ENCODE results near the gene SLC41A2. TPM values are rescaled to one million over a fixed set of nuclear protein-coding genes. Genes with fewer than 3 reads are reported as not detected.

The SLC41A2 gene
- total and polyA plus RNA-seq, 2 of the 13 experiments (the other 11 are each of a cell fraction or from before 2014, with no cell fraction given): 2.3 to 12.8 TPM

DNA sequence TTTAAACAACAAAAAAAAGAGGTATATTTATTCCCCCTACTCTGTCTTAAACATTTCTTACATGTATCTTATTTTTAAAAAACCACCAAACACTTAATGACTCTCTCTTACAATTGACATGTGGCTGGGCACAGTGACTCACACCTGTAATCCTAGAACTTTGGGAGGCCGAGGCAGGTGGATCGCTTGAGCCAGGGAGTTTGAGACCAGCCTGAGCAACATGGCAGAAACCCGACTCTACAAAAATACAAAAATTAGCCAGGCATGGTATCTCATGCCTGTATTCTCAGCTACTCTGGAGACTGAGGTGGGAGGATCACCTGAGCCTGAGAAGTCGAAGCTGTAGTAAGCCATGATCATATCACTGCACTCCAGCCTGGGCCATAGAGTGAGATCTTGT, 16.0 kb downstream of the SLC41A2 start (continued):
- TF ChIP-seq, protein P1, sequence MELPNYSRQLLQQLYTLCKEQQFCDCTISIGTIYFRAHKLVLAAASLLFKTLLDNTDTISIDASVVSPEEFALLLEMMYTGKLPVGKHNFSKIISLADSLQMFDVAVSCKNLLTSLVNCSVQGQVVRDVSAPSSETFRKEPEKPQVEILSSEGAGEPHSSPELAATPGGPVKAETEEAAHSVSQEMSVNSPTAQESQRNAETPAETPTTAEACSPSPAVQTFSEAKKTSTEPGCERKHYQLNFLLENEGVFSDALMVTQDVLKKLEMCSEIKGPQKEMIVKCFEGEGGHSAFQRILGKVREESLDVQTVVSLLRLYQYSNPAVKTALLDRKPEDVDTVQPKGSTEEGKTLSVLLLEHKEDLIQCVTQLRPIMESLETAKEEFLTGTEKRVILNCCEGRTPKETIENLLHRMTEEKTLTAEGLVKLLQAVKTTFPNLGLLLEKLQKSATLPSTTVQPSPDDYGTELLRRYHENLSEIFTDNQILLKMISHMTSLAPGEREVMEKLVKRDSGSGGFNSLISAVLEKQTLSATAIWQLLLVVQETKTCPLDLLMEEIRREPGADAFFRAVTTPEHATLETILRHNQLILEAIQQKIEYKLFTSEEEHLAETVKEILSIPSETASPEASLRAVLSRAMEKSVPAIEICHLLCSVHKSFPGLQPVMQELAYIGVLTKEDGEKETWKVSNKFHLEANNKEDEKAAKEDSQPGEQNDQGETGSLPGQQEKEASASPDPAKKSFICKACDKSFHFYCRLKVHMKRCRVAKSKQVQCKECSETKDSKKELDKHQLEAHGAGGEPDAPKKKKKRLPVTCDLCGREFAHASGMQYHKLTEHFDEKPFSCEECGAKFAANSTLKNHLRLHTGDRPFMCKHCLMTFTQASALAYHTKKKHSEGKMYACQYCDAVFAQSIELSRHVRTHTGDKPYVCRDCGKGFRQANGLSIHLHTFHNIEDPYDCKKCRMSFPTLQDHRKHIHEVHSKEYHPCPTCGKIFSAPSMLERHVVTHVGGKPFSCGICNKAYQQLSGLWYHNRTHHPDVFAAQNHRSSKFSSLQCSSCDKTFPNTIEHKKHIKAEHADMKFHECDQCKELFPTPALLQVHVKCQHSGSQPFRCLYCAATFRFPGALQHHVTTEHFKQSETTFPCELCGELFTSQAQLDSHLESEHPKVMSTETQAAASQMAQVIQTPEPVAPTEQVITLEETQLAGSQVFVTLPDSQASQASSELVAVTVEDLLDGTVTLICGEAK (IDR thresholded peaks at IDR 0.05): no peak
- TF ChIP-seq, protein P1 (CRISPR knock-in tag; IDR thresholded peaks at IDR 0.05): no peak
- TF ChIP-seq ZSCAN25 (CRISPR knock-in tag; IDR thresholded peaks at IDR 0.05): no peak
- TF ChIP-seq, protein P2, sequence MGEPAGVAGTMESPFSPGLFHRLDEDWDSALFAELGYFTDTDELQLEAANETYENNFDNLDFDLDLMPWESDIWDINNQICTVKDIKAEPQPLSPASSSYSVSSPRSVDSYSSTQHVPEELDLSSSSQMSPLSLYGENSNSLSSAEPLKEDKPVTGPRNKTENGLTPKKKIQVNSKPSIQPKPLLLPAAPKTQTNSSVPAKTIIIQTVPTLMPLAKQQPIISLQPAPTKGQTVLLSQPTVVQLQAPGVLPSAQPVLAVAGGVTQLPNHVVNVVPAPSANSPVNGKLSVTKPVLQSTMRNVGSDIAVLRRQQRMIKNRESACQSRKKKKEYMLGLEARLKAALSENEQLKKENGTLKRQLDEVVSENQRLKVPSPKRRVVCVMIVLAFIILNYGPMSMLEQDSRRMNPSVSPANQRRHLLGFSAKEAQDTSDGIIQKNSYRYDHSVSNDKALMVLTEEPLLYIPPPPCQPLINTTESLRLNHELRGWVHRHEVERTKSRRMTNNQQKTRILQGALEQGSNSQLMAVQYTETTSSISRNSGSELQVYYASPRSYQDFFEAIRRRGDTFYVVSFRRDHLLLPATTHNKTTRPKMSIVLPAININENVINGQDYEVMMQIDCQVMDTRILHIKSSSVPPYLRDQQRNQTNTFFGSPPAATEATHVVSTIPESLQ (CRISPR knock-in tag; conservative IDR thresholded peaks at IDR 0.05): no peak
- TF ChIP-seq TOE1 (CRISPR knock-in tag; IDR thresholded peaks at IDR 0.05): no peak
- TF ChIP-seq BCL6 (CRISPR knock-in tag; IDR thresholded peaks at IDR 0.05): no peak
- TF ChIP-seq MZF1 (CRISPR knock-in tag; IDR thresholded peaks at IDR 0.05; ENCODE audit: borderline replicate concordance): no peak
- no peak for TF ChIP-seq TAF15 (IDR thresholded peaks at IDR 0.05; ENCODE audit: low read depth, low read length, poor library complexity, severe bottlenecking)
- TF ChIP-seq SSRP1 (CRISPR knock-in tag; IDR thresholded peaks at IDR 0.05): no peak
- no peak for TF ChIP-seq ZNF567 (CRISPR knock-in tag; IDR thresholded peaks at IDR 0.05; ENCODE audit: borderline replicate concordance)
- no peak for TF ChIP-seq SMC3 (IDR thresholded peaks at IDR 0.05; ENCODE audit: low read length)
- no peak for TF ChIP-seq POLR2A (IDR thresholded peaks at IDR 0.05; ENCODE audit: insufficient read depth in 1 of 2, low read depth in 2 of 2, low read length in 2 of 2)
- no peak for TF ChIP-seq SIN3B (IDR thresholded peaks at IDR 0.05; ENCODE audit: low read length)

Data from HepG2 (cell line).